NCI-H526 (cell line): ENCODE data around the gene ZFC3H1.

Experiments
- DNase-seq, 2 experiments: peaks; one replicate each; lab custom pipeline; 2025; lab: John Stamatoyannopoulos, UW

Gene ZFC3H1

DNA sequence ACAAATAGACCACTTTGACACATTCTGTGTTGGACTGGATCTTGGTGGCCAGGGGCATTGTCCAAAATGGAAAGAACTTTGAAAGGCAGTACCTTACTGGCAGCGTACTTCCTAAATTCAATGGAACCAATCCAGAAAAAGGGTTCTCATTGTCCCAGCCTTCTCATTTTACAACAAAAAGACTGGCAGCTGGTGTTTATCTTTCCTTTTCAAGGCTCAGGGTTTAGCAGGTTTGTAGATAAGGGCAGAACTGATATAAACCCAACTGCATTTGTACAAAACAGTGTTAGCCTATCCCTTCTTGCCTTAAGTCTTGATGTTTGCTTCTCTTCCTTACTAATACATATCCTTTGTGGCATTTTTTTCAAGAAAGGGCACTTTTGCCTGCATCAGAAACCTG lies 8.2 kb upstream of the ZFC3H1 start:
- DNase-seq, result no peak

DNA sequence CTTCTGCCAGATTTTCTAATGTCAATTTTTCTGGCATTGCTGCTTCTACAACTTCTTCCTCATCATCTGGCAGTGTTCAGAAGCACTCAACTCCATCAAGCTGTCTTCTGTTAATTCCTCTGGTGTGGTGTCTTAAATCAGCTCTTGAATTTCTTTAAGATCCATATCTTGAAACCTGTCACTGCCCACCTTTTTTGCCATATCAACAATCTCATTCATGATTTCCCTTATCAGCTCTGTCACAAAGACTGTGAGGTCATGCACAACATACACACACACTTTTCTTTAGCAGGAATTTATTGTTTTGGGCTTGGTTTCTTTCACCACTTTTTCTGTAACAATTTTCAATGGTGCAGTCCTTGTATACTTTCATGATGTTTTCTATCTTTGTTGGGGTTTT lies 7.7 kb upstream of the ZFC3H1 start:
- no peak for DNase-seq

DNA sequence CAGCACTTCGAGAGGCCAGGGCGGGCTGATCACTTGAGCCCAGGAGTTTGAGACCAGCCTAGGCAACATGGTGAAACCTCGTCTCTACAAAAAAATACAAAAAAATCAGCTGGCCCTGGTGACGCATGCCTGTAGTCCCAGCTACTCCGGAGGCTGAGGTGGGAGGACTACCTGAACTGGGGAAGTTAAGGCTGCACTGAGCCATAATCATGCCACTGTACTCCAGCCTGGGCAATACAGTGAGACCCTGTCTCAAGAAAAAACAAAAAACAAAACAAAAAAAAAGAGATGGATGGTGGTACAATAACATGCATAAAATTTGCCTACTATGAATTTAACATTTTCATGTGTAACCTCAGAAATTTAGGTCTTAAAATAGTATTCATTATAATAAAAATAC lies 2.6 kb upstream of the ZFC3H1 start:
- no peak for DNase-seq

DNA sequence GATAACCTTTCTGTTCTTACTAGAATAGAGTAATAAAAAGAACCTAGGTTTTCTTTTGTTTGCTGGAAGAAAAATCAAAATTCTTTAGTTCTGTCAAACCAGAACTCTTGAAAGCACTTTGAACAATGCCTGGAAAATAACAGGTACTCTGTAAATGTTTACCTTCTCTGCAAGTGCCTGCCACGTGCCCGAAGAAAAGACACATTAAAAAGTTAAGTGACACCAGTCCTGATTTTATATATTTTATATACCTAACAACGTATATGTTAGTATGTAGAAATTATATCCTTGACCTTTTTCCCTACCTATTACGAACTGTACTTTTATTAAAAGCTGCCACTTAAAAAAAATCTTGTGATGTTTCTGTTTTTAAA lies 1.4 kb upstream of the ZFC3H1 start:
- no peak for DNase-seq

DNA sequence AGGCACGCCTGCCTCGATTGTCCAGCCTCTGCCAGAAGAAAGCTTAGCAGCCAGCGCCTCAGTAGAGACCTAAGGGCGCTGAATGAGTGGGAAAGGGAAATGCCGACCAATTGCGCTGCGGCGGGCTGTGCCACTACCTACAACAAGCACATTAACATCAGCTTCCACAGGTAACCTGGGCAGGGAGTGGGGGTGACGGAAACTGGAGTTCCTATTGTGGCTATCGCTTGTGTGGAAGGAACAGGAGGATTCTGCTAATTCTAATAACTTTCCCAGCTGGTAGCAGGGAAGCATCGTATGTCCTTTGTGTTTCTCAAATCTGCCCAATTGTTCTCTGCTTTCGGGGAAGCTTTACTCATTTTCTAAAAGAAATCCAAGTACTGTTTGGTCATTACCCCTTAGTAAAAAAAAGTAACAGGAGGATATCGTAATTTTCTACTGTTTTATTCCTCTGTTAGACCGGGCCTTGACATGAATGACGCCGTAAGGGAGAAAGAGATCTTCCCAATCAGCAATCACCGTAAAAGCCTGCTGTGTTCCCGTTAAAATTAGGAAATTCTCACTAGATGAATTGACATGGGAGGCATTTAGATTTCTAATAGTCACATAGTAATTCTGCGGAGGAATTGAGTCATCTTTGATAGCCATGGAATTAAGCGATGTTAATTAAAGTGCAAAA lies 902 bp upstream of the ZFC3H1 start:
- peak; percentile 84 to 88 for DNase-seq

DNA sequence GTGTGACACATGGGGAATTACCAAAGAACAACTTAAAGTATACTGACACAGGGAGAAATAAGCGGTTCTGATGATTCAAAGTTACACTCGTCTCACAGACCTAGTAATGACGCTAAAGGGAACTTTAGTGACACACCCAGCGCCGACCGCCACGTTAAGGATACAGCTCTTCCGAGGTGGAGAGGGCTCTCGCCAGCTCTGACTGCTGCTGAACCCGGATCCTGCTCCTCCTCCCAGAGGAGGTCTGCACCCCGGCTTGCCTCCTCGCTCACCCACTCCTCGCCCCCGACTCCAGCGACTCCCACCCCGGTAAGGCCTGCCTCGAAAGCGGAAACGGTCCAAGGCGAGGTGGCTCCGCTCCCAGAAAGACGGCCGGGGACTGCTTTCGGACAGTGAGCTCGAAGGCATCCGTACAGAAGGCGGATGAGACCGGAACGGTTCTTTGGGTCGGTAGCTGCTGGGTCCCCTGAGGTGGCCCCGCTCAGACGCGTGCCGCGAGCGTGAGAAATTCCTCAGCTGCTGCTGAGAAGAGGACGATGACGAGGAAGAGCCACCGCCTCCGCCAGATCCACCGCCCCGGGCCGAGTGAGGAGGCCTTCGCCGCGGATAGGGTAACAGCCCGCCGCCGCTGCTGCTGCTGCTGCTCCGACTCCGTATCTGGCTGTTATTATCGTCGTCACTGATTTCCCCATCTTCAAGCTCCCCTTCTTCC lies 643 bp downstream of the ZFC3H1 start:
- DNase-seq, result peak in 1 of 2 experiments; percentile 75

DNA sequence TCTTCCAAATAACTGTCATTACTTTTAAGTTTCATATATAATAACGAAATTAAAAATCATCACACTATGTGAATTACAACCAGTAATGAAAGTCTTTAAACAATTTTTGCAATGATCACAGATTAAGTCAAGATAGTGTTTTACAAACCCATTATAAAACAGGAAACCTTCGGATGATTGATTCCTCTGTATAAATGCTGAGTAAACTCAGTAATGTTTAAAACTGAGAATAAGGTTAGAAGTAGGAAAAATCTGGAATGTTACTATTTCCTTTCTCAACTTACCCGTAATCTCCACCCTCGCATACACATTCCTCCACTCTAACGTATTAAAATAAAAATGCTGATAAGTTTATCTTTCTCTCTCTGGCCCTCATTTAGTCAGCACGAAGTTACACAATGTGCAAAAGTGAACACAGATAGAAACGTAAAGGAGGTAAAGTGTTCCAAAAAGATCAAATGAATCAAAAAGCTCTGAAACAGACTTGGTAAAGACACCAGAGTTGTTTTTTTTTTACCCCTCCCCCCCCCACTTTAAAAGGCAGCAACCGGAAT lies 1.6 kb downstream of the ZFC3H1 start:
- DNase-seq, result no peak

DNA sequence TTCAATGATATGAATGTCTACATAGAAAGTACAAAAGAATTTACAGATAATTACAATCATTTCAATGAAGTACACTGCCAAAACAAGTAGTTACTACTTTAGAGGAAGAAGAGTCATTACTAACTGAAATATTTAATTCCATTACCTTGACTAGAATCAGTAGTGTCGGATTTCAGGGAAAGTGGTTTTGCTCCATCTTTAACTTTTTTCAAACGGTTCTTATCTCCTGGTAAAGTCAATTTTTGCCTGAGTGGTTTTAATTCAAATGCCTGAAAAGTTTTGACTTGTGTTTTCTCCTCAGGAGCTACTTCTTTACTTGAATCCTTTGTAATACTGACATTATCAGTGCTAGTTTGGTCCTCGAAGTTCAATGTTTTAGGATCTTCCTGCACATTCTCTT lies 6.9 kb downstream of the ZFC3H1 start:
- DNase-seq, result no peak

DNA sequence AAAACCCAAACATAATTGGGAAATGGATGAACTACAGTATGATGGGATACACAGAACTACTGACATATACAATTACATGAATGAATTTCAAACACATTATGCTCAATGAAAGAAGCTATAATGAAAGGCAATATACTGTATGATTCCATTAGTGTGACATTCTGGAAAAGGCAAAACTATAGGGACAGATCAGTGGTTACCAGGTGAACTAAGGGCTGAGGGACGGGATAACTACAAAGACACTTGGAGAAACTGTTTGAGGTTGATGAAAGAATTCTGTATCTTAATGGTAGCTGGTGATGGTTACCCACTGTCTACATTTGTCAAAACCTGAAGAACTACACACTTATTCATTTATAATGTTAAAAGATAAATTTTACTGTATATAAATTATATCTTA lies 7.7 kb downstream of the ZFC3H1 start:
- no peak for DNase-seq

DNA sequence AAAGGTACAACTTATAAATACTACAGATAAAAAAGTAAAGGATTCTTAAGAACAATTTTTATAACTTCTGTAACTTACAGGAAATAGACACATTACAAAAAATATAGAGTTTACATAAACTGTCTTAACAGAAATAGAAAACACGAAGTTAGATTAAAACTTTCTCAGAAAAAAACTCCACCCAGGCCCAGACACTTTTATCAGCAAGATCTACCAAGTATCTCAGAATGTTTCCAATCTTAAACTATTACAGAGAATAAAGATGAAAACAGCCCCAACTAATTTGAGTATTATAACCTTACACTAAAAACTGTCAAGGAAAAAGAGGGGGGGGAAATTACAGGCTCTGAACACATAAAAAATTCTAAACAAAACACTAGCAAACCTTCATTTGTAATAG lies 8.2 kb downstream of the ZFC3H1 start:
- DNase-seq, result no peak

DNA sequence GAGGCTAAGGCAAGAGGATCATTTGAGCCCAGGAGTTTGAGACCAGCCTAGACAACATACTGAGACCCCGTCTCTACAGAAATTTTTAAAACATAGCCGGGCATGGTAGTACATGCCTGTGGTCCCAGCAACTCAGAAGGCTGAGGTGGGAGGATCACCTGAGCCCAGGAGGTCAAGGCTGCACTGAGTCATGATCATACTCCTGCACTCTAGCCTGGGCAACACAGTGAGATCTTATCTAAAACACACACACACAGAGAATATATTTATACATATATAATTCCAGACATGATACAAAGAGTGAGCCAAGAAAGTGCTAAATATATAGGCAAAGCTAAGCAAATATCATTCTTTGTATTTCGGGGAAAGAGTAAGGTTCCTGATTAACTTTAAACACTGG lies 9.4 kb downstream of the ZFC3H1 start:
- DNase-seq, result no peak

DNA sequence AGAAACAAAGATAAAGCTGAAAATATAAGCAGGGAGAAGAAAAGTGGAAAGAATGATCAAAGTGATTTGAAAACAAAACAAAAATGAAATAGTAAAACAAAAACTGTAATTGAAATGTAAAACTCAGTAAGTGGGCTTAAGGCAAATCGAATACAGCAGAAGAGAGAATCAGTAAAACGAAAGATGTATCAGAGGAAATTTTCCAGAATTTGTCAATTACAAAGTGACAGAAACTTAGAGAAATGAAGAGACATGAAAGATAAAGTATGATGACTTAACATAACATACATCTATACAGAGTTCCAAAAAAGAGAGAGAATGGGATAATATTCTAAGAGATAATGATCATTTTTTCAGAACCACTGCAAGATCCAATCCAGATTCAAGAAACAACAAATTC lies 10.5 kb downstream of the ZFC3H1 start:
- DNase-seq, result no peak

DNA sequence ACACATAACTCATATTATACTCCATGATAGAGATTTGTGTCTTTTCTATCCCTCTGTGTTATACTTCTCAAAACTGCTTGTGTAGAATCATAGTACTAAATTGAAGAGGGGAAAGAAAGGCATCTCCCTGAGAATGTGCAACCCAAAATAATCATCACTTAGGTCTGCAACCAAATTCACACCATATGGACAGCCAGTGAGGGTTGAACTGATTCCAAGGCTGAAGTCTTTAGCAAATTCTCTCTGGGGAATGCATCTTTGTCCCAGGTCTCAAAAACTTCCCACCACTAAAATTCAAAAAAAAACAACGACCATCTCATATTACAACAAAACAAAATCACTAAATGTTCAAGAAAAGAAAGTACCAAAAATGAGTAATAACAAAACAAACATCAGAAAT lies 11.0 kb downstream of the ZFC3H1 start:
- DNase-seq, result no peak

DNA sequence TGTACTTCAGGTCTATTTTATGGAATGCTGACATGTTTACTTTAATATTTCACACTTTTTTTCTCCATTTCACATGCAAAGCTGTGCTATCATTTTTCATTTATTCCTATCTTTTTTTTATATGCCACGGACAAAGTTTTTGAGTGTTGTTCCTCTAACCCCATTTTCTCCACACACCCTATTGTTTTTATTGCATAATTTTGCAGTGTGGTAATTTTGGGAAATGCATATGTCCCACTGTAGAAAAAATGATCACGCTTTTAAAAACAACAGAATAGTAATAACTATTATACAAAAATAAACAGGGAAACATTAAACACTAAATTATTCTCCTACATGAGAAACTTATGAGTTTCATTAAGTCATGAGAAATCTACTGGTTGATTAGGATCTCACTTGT lies 14.2 kb downstream of the ZFC3H1 start:
- DNase-seq, result no peak

DNA sequence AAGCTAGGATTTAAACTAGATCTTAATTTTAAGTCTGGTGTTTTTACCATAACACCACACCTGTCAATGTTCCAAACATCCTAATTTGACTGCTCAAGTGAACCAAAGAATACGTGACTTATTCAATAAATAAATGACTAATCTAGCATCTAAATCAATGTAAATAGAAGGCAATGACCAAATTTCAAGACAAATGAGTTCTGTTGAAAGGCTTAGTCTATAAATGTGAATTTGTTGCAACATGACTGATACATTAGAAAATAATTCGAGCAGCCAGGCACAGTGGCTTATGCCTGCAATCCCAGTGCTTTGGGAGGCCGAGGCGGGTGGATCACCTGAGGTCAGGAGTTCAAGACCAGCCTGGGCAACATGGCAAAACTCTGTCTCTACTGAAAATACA lies 15.1 kb downstream of the ZFC3H1 start:
- DNase-seq, result no peak

DNA sequence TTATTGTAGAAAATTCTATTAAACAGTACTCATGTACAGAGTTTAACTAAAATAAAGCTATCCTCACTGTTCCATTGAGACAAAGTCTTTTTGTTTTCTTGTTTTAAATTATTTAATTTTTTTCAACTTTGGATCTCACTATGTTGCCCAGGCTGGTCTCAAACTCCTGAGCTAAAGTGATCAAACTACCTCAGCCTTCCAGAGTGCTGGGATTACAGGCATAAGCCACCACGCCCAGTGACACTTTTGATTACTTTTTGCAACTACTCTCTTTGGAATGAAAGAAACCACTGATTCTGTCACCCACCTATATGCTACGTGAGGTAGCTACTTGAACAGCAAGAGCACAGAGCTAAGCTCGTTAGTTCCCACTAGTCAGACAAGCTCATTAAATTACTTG lies 17.1 kb downstream of the ZFC3H1 start:
- no peak for DNase-seq

DNA sequence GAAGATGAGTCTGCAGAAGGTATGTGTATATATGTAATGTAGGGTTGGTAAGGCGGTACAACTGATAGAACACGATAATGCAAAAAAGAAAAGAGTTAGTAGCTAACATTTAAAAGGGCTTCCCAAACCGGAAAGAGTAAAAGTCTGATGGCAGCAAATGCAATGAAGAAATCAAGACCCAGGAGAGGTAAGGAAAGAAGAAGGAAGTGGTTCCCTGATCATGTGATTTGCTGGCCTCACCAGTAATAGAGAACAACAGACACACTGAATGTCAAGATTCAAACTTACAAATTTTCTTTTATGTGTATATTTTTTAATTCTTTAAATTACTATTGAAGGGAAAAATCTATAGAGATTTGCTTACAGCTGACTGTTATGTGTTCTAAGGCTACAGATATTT lies 18.4 kb downstream of the ZFC3H1 start:
- no peak for DNase-seq

DNA sequence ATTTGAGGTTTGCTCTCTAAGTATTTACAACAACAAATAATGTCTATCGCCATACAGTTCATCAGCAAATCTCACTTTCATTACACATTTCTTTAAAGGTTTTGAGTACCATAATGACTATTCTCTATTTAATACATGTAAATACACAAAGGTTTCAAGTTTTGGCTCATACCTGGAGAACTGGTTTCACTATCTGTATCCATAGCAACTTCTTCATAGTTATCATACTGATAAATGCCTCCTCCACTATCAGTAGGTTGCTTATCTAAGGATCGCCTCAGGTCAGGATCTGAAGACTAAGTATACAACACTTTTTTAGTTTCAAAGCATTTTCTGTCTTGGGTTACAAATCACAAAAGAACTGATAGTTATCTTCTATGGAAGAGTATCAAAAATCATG lies 21.4 kb downstream of the ZFC3H1 start:
- no peak for DNase-seq

DNA sequence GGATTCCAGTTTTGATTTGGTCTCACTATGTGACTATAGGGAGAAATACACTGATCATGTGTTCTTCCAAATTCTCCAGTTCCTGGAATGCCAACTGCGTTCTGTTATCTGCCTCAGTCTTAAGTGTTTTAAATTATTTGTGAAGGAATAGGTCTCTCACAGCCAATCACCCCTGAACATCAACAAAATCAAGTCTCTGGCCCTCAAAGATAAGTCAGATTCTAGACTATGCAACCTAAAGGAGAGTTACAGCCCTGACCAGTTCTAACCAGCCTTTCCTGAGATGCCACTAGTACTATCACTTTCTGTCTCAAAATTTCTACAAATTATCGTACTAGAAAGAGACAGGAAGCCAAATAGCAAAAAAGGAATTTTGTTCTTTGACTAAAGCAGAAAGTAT lies 22.3 kb downstream of the ZFC3H1 start:
- DNase-seq, result no peak

DNA sequence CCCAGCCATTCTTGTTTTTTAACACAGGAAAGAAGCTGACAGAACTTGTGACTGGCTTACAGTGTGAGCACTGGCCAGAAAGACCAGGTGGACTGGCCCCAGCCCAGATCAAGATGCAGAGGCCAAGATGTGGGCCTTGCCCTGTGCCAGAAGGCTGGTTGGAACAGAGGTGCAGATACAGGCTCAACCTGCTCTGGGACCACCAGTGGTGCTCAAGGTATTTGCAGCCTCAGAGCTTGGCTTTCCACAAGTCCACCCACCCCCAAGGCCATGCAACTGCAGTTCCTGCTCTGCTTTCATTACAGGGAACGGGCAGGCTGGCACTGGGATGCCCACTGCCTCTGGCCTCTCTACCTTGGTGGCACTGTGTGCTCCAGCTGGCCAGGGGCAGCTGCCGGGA lies 23.3 kb downstream of the ZFC3H1 start:
- DNase-seq, result no peak

DNA sequence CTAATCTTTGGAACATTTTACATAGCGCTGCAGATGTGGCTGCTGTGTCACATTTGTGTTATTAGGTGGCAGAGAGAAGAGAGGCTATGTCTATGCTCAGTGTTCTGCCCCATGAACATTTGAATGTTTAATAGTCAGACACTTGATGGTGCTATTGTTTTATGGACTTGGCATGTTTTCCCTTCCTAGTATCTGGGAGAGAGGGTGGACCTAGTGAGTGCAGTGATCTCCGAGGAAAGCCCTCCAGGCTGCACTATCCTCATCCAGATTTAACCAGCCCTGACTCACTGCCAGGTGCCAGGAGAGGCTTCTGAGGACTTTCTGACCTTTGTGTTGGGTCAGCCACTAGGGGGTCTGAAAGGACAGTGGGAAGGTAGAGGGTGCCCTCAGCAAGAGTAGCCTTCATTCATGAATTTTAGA lies 24.3 kb downstream of the ZFC3H1 start:
- no peak for DNase-seq

DNA sequence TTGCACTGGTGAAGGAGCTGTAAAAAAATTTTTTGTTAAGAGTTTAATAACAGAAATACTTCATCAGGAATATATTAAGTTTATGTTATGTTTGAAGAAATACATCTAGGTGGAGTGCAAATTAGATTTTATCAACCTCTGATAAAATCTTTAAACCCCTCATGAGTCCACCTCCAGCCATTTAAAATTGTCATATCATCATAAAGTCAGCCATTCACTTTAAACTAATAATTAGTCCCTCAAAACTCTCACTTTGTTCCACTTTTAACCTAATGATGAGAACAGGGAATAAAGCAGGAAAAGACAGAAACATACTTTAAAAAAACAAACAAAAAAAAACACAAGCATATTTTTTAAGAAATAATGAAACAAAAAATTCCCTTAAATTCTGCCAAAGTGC lies 25.1 kb downstream of the ZFC3H1 start:
- DNase-seq, result no peak

DNA sequence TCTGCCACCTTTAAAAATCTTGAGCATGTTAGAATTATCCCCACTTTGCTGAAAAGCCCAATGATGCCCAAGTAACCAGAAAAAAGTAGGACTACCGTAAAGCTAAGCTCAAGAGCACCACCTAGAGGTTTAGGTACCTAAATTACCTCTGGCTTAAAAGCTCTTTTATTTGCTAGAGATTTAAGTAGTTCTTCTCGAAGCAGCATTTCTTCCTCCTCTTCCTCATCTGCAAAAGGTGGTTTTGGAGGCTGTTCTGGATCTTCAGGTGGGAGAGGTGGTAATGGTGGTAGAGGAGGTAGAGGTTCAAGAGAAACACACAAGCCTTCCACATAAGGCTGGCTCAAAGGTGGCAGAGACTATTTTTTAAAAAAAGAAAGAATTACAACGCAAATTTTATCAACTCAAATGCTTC lies 26.9 kb downstream of the ZFC3H1 start:
- DNase-seq, result peak; percentile 7 to 74
